HG03571 (cell line): ENCODE data around the gene TGFB2.

Source experiments
- ATAC-seq: cut with Tn5 transposase; IDR thresholded peaks from one replicate; pipeline ENCODE4 v1.9.1; 2021; ENCODE audit not compliant: unreplicated experiment

TGFB2 gene

GRCh38 chr1:218330043-218330623 is 15.0 kb upstream of the TGFB2 start:
- no peak for ATAC-seq

GRCh38 chr1:218332416-218332815 is 12.7 kb upstream of the TGFB2 start:
- no peak for ATAC-seq

DNA sequence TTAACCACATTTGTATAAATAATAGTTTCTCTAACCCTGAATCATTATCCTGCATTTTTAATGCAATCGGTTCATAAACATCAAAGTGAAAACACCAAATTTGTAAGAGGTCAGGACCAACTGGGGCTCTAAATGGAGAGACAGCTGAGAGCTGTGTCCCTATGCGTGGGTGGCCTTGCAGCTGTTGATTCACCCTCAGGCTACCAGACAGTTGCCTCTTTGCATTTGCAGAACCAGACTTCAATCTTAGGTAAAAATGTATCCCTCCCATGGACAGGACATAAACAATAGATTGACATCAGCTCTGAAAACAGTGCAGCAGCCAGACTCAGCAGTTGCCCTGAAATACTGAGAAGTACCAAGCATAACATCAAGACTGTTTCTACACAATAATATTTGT is 8.8 kb upstream of the TGFB2 start:
- no peak for ATAC-seq

DNA sequence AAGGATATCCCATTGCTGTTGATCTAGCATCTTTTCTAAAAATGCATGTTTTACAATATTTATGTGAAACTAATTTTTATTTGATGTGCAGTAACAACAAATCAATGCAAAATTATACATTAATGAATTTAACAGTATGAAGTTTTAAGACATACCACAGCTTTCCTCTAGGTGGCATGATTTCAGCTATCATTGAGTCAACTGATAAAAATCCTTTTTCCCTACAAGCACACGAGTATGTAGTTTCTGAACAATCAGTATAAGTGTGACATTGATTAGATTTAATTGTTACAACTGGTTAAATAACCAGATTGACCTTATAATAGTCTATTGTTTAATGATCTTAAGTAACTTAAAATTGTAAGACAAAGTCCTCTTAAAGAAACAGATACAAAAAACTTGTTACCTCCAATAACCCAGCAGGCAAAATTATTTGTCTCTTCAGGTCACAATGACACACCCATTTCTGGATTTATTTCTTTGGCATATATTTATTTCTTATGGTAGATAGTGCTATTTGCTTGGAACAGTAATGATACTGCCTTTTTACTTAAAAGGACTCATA is 5.8 kb upstream of the TGFB2 start:
- ATAC-seq, result no peak

DNA sequence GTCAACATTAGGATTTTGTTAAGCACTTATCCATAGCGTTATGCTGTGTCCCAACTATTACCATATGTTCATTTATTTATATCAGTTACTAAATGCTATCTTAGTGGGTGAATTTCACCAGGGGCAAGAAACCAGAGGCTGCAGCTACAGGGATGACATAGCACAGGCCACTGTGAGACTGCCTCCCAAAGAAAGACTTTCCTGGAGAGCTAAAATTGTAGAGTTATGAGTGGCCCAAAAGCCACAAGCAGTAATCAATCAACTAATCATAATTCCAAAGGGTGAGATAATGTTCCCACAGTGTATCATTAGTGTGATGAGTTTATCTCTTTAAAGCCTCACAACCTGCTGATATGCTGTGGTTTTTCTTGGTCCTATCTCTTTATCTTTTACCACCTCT is 3.8 kb upstream of the TGFB2 start:
- ATAC-seq, result no peak

- ATAC-seq, result no peak
Measured at GRCh38 chr1:218342091-218342490, 3.0 kb upstream of the TGFB2 start.

DNA sequence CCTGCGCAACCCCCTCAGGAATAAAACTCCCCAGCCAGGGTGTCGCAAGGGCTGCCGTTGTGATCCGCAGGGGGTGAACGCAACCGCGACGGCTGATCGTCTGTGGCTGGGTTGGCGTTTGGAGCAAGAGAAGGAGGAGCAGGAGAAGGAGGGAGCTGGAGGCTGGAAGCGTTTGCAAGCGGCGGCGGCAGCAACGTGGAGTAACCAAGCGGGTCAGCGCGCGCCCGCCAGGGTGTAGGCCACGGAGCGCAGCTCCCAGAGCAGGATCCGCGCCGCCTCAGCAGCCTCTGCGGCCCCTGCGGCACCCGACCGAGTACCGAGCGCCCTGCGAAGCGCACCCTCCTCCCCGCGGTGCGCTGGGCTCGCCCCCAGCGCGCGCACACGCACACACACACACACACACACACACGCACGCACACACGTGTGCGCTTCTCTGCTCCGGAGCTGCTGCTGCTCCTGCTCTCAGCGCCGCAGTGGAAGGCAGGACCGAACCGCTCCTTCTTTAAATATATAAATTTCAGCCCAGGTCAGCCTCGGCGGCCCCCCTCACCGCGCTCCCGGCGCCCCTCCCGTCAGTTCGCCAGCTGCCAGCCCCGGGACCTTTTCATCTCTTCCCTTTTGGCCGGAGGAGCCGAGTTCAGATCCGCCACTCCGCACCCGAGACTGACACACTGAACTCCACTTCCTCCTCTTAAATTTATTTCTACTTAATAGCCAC is 696 bp downstream of the TGFB2 start:
- ATAC-seq, result peak; percentile 72

DNA sequence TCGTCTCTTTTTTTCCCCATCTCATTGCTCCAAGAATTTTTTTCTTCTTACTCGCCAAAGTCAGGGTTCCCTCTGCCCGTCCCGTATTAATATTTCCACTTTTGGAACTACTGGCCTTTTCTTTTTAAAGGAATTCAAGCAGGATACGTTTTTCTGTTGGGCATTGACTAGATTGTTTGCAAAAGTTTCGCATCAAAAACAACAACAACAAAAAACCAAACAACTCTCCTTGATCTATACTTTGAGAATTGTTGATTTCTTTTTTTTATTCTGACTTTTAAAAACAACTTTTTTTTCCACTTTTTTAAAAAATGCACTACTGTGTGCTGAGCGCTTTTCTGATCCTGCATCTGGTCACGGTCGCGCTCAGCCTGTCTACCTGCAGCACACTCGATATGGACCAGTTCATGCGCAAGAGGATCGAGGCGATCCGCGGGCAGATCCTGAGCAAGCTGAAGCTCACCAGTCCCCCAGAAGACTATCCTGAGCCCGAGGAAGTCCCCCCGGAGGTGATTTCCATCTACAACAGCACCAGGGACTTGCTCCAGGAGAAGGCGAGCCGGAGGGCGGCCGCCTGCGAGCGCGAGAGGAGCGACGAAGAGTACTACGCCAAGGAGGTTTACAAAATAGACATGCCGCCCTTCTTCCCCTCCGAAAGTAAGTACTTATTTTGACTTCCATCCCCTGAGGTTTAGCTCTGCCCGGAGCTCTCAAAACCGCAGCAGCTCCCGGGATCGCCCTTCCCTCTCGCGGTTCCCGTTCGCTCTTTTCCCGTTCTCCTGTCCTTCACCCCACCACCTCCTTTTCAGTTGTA is 1.5 kb downstream of the TGFB2 start:
- no peak for ATAC-seq

- ATAC-seq, result no peak
Measured at GRCh38 chr1:218347336-218347722, 2.2 kb downstream of the TGFB2 start.

GRCh38 chr1:218347723-218348627 is 2.8 kb downstream of the TGFB2 start:
- no peak for ATAC-seq

DNA sequence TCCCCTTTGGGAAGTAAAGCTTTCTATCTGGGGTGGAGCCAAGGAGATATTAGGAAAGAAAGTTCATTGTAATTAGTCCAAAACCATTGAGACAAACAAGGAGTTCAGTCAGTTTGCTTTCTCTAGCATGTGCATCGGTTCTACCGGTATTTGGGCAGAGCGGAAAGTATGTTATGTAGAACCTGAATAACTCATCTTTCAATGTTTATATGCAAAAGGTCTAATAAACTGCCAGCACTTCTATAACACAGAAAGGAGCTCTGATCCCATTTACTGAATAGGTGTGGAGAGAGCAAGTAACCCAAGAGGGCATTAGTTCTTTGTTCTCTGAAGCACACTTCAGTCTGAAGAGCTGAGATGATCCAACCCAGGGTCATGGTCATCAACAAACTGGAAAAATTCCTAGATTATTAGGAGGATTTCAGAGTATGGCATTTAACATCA is 3.5 kb downstream of the TGFB2 start:
- ATAC-seq, result no peak

GRCh38 chr1:218349348-218350034 is 4.4 kb downstream of the TGFB2 start:
- ATAC-seq, result no peak

GRCh38 chr1:218350035-218350525 is 4.9 kb downstream of the TGFB2 start:
- no peak for ATAC-seq

GRCh38 chr1:218350801-218351266 is 5.7 kb downstream of the TGFB2 start:
- ATAC-seq, result no peak

- ATAC-seq, result peak; percentile 52
Measured at GRCh38 chr1:218351391-218352074, 6.4 kb downstream of the TGFB2 start.

DNA sequence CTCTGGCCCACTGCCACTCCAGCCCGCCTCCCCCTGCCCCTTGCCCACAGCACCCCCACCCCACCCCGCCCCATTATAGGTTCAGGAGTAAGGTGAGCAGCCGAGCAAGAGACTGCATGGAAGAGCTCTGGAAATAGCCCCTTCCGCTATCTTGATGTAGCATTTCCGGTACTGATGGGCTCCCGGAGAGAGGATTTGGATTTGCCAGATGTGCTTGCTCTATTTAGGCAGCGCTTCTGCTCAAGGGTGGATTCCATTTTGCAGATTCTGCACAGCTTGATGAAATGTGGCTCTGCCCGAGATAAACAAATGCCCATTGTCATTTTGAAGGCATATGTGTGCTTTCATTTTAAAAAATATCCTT is 6.9 kb downstream of the TGFB2 start:
- ATAC-seq, result no peak

DNA sequence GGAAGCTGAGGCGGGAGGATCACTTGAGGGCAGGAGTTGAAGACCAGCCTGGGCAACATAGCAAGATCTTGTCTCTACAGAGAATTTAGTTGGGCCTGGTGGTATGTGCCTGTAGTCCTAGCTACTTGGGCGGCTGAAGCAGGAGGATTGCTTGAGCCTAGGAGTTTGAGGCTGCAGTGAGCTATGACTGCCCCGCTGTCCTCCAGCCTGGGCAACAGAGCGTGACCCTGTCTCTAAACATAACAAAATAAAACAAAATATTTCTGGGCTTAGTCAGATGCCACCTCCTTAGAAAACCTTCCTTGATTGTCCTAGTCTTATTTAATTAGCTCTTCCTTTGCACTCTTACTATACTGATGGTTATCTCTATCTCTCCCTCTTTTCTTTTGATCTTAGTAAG is 8.5 kb downstream of the TGFB2 start:
- ATAC-seq, result no peak

DNA sequence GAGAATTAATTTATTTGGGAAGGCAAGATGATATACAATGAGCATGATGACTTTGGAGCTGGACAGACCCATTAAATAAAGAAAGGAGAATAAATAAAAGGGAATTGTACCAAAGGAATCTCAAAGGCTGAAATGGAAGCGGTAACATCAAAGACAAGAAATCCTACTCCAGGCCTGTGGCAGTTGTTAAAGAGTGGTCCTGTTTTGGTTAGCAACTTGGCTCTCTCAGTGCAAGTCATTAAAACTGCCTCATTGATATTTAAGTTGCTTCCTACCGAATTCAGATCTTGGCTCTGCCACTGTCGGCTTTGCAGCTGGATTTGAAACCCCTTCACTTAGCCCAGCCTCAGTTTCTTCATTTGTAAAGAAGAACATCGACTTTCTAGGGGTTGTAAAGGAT is 10.1 kb downstream of the TGFB2 start:
- no peak for ATAC-seq

DNA sequence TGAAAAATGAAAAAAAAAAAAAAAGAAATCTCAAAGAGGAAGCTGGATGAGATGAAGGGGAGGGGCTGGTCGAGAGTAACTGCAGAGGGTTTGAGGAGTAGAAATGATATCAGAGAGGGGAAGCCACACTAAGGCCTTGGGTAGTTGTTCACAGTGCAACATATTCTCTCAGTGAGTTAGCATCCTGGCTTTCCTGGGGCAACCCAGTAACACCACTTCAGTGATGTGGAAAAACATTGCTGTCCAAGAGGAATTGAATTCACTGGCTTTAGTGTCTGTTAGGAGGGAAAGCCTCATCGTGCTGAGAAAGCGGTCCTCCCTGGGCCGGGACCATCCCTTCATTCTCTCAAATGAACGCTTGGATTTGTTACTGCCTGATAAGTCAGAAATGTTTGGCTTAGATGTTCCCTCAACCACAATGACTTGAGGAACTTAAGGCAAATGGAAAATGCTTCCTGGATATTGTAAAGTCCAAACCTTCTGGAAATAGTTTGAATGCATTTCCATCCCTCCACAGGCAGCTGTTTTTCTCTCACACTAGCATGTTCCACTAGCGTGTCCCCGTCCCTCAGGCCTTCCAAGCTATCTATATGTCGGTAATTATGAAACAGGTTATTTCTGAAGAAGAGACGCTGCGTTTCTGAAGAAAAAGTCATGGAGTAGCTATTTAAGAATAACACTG is 12.2 kb downstream of the TGFB2 start:
- ATAC-seq, result no peak
